Stimulated activated CD4-positive, alpha-beta T cell treated with anti-CD3 and anti-CD28 coated beads, TNF-alpha, amount 100 ng/mL, for 24 hours (primary cell): Measurements from ENCODE around the gene KCNAB1.
"Not testable (repeated sequence)": the region's sequence is repeated elsewhere in the genome, so short reads cannot be mapped to it uniquely, and the experiment has no call there.

Experiments used
- DNase-seq, 3 experiments: peaks; one replicate each; pipeline ENCODE4 v3.0.0-alpha.2; 2020; ENCODE audit warnings: low read depth in 3 of 3

KCNAB1 gene

DNA sequence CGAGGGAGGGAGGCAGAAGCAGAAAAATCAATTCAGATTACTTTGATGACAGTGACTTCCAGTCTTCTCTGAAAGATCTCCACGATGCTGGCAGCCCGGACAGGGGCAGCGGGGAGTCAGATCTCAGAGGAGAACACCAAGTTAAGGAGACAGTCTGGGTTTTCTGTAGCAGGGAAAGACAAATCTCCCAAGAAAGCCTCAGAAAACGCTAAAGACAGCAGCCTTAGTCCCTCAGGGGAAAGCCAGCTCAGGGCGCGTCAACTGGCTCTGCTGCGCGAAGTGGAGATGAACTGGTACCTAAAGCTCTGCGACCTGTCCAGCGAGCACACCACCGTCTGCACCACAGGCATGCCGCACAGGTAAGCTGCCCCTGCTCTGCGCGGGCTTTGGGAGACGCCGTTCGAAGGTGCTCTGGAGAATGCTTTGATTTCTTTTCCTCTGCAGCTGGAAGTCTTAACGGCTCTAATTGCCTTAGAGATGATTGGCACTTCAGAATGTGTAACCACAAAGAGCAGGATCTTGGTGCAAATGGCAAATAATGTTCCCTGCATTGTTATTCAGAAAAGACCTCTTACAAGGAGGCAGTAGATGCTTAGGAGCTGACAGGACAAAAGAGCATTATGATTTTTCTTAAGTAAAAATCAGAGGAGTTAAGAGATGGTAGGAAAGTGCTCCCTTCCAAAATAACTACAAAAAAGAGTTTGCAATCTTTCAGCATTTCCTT, at the start of gene KCNAB1:
Gene KCNAB1, plus strand, starts transcription at position 51 of the 724 bp plus-strand sequence.
- no peak for DNase-seq

- DNase-seq: no peak
Observed at GRCh38 chr3:156071031-156071430, 49.3 kb upstream of the KCNAB1 start.

- DNase-seq: not testable (repeated sequence)
Observed at GRCh38 chr3:156072950-156073657, 47.3 kb upstream of the KCNAB1 start.

DNA sequence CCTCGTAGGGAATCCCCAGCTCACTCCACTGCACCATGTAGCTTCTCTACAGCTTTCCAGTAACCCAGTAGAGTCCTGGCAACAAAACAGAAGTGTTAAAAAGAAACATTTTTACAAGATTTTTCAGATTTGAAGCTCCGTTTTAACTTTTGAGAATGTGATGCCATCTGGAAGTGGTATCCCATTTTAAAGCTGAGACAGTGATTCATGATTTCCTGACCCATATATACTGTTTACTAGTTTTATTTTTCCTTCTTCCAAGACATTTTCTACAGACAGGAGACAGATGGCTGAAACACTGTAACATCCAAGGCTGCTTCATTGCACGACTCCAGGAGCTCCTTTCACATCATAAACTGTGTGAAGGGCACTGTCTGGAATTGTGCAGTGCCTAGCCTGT, 30.3 kb upstream of the KCNAB1 start:
- no peak for DNase-seq

DNA sequence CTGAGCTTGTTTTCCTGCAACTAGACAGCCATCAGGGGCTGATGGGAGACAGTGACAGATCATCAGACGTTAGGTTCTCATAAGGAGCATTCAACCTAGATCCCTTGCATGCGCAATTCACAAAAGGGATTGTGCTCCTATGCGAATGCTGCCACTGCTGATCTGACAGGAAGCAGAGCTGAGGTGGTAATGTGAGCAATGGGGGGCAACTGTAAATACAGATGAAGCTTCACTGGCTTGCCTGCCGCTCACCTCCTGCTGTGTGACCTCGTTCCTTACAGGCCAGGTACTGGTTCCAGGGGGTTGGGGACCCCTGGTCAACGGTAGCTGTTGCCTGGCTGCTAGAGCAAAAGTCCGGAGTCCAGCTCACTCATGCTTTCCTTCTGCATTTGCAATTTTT, 26.4 kb upstream of the KCNAB1 start:
- DNase-seq: no peak

GRCh38 chr3:156094391-156094790, 26.0 kb upstream of the KCNAB1 start:
- DNase-seq: no peak

DNA sequence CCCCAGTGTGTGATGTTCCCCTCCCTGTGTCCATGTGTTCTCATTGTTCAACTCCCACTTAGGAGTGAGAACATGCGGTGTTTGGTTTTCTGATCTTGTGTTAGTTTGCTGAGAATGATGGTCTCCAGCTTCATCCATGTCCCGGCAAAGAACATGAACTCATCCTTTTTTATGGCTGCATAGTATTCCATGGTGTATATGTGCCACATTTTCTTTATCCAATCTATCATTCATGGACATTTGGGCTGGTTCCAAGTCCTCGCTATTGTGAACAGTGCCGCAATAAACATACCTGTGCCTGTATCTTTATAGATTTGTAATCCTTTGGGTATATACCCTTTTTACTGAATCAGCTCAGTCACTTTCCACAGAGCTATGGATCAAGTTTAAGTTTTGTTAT, 24.7 kb upstream of the KCNAB1 start:
- not testable (repeated sequence) for DNase-seq

DNA sequence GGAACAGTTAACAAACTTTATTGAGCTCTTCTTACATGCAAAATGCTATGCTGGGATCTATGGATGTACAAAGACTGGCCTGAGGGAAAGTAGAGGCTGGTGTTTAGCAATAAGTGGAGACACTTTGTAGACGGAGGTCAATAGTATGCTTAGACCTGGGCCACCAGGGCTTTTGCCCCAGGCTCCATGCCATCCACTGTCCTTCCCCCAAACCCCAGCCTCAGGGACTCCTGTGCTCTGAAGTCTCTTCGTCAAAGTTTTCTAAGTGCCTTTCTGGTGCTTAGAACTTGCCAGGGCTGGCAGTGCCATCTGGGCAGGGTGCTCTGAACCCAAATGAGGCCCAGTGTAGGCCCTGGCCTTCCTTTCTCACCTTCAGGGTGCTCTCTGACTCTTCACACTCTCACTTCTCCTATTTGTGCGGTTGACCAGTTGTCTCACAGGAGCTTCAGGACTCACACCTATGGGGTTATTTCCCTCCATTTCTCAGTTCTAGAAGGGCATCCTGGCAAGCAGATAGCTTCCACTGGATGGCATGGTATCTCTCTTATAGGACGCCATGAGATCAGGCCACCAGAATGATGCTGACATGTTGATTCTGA, 21.8 kb upstream of the KCNAB1 start:
- no peak for DNase-seq

GRCh38 chr3:156099348-156099747, 21.0 kb upstream of the KCNAB1 start:
- DNase-seq: not testable (repeated sequence)

GRCh38 chr3:156099984-156100383, 20.4 kb upstream of the KCNAB1 start:
- not testable (repeated sequence) for DNase-seq

DNA sequence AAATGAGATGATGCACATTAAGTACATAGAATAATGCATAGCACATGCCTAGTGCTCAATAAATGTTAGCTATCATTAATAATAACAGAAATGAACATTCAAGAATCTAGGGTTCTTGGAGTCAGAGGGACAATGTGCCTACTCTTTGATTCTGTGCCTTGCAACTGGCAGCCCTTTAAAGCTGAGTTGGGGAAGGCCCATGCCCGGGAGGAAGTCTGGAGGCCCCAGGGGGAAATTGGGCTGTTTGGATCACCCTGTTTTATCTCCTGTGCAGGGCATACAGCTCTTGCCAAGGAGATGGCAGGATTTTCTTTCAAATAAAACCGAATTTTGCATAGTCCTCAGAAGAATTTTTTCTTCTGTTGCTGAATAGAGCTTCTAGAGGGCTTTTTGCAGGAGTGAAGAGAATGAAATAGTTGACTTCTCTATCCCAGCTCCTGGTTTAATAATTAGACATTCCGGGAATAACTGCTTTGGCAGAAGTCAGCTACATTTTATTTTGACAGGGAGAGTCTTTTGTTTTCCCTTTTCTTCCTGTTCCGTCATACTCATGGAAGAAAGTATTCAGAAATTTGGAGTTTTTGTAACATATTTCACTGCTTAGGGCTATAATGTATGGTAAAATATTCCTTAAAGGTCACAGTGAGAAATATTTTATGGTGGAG, 18.0 kb upstream of the KCNAB1 start:
- no peak for DNase-seq

DNA sequence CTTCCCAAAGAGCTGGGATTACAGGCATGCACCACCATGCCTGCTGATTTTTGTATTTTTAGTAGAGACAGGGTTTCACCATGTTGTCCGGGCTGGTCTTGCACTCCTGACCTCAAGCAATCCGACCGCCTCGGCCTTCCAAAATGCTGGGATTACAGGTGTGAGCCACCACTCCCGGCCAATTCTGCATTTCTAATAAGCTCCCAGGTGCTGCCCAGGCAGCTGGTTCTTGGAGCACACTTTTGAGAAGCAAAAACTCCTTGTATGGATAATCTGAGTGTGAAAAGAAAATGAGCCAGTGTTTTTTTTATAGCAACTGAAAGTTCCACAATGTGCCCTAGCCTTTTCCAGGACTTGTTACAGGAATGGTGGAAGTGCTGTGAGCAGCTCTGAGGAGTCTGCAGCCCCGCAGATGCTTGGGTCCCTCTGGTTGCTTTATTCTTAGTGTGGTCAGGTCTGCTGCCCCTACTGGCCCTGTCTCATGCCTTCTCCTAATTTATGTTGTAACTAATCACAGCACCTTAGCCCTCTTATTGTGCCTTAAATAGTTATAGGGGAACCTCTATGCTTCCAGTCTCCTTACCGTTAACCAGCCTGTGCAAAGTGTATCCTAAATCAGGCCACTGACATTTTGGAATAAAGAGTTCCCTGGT, 13.5 kb upstream of the KCNAB1 start:
- DNase-seq: no peak

- DNase-seq: no peak
Observed at GRCh38 chr3:156107504-156107903, 12.9 kb upstream of the KCNAB1 start.

DNA sequence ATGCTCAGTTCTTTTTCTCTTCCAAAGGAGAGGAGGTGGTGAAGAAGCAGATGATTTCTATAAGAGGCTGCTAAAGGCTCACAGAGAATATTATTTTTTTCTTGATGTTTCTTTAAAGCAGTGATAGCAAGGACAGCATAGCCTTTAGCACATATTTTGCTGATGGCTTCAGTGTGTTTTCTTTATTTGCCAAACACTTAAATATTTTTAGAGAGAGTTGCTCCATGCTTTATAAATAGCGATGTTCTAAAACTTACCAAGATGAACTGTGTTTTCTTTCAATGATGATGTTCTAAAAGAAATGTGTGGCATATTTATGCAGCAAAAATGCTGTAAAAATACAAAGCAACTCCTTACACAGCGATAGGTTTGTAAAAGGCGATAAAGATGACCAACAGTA, 11.8 kb upstream of the KCNAB1 start:
- DNase-seq: no peak

- no peak for DNase-seq
Observed at GRCh38 chr3:156109989-156110388, 10.4 kb upstream of the KCNAB1 start.

- DNase-seq: no peak
Observed at GRCh38 chr3:156126467-156126866, 6.1 kb downstream of the KCNAB1 start.

GRCh38 chr3:156131241-156131640, 10.9 kb downstream of the KCNAB1 start:
- no peak for DNase-seq

- DNase-seq: no peak
Observed at GRCh38 chr3:156131799-156132198, 11.4 kb downstream of the KCNAB1 start.

DNA sequence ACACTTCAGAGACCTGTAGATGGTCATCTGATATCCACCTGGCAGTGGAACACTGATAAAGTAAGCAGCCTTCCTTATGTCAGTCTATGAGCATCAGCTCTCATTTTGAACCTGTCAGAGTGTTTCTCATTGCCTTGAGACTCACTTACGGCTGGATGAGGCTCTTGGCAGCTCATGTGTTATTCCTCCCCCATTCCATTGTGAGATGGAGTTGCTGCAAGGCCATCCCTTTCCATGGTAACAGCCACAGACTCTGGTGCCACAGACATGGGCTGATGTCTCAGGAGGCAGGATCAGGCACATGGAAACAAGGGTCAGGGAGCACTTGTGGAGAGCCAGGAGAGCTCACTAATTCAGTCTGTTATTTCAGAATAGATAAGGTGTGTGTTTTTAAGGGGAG, 11.9 kb downstream of the KCNAB1 start:
- DNase-seq: no peak

DNA sequence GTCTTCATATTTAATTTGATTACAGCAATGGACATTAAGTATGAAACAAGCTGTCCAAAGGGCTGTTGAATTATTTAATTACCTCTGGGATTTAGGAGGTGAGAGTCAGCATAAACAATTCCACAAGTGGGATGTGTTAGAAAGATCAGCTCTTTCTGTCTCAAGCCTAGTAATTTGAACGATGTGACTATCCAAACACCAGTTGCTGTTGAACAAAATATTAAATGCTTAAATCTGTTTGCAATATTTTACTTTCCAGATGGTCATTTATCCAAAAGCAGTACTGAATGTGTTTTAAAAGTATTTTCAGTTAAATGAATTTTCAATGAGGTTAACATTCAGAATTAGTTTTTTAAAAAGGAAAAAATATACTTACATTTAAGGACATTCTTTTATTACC, 12.7 kb downstream of the KCNAB1 start:
- no peak for DNase-seq

GRCh38 chr3:156135921-156136638, 15.7 kb downstream of the KCNAB1 start:
- no peak for DNase-seq
